Measurements from ENCODE around the gene AADACL3. TPM values are rescaled to one million over a fixed set of nuclear protein-coding genes. Genes with fewer than 3 reads are reported as not detected.
"Not testable (repeated sequence)": the region's sequence is repeated elsewhere in the genome, so short reads cannot be mapped to it uniquely, and the experiment has no call there.

AADACL3 gene
- total and polyA plus RNA-seq, 7 donors: not detected

GRCh38 chr1:12728391-12728790 lies 12.5 kb downstream of the AADACL3 start:
- no peaks in the 10 kb centered on the region for H3K27me3 ChIP-seq
- H3K36me3 ChIP-seq: no peaks in the 10 kb centered on the region
- H3K27ac ChIP-seq: no peak overlapping the region
- 83 to 87% methylated on average over 2 of the region's 2 CpGs for WGBS, 2 donors
- H3K4me1 ChIP-seq: no peaks in the 10 kb centered on the region
- intact Hi-C loops (cut with DNase I): no loop called here
- no peak overlapping the region for H3K4me3 ChIP-seq
- no peak for DNase-seq
- peaks cover 0 to 11% (median 4%) of the 10 kb centered on the region in 4 donors for H3K9me3 ChIP-seq
- TF ChIP-seq POLR2A (IDR thresholded peaks at IDR 0.05) (no peak), CTCF (IDR thresholded peaks at IDR 0.05) (no peak), POLR2AphosphoS5 (IDR thresholded peaks at IDR 0.05) (no peak), EP300 (IDR thresholded peaks at IDR 0.05) (no peak)

- Histone ChIP-seq H3K4me1 (no peaks in the 10 kb centered on the region), H3K27me3 (peaks cover 0 to 4% (median 0%) of the 10 kb centered on the region in 3 donors), H3K4me3 (no peak overlapping the region), H3K27ac (no peak overlapping the region), H3K9me3 (peaks cover 0 to 11% (median 4%) of the 10 kb centered on the region in 4 donors), H3K36me3 (no peaks in the 10 kb centered on the region)
- 68 to 90% methylated on average over 1 of the region's 1 CpG for WGBS, 2 donors
- DNase-seq: no peak
- intact Hi-C loops (cut with DNase I): no loop called here
- TF ChIP-seq EP300 (IDR thresholded peaks at IDR 0.05): no peak
- TF ChIP-seq POLR2A (IDR thresholded peaks at IDR 0.05): no peak
Observed at GRCh38 chr1:12730156-12730555, 14.2 kb downstream of the AADACL3 start.

GRCh38 chr1:12731084-12731483 lies 15.2 kb downstream of the AADACL3 start:
- WGBS, 2 donors: 72 to 76% methylated on average over 2 of the region's 2 CpGs

GRCh38 chr1:12734651-12735050 lies 18.7 kb downstream of the AADACL3 start:
- intact Hi-C loops (cut with DNase I): no loop called here
- peaks cover 0 to 4% (median 0%) of the 10 kb centered on the region in 3 donors for H3K27me3 ChIP-seq
- H3K4me1 ChIP-seq: no peaks in the 10 kb centered on the region
- H3K9me3 ChIP-seq: peaks cover 0 to 11% (median 4%) of the 10 kb centered on the region in 4 donors
- no peak overlapping the region for H3K27ac ChIP-seq
- H3K36me3 ChIP-seq: no peaks in the 10 kb centered on the region
- no peak for DNase-seq
- no peak overlapping the region for H3K4me3 ChIP-seq
- TF ChIP-seq EP300 (IDR thresholded peaks at IDR 0.05): no peak
- no peak for TF ChIP-seq POLR2AphosphoS5 (IDR thresholded peaks at IDR 0.05)
- WGBS, 2 donors: 83 to 85% methylated on average over 3 of the region's 3 CpGs

More at GRCh38 chr1:12731084-12731483, 15.2 kb downstream of the AADACL3 start:
- peaks cover 0 to 11% (median 4%) of the 10 kb centered on the region in 4 donors for H3K9me3 ChIP-seq
- H3K36me3 ChIP-seq; DNase-seq; H3K27ac ChIP-seq; intact Hi-C loops (cut with DNase I); H3K27me3 ChIP-seq; H3K4me1 ChIP-seq; H3K4me3 ChIP-seq: not testable (repeated sequence)

- WGBS, 2 donors: 91 to 94% methylated on average over 1 of the region's 1 CpG
- no peak for DNase-seq
- intact Hi-C loops (cut with DNase I): no loop called here
- H3K27me3 ChIP-seq: peaks cover 0 to 6% (median 0%) of the 10 kb centered on the region in 3 donors
- no peak for TF ChIP-seq POLR2A (IDR thresholded peaks at IDR 0.05)
- no peak for TF ChIP-seq CTCF (IDR thresholded peaks at IDR 0.05)
- TF ChIP-seq EP300 (IDR thresholded peaks at IDR 0.05): no peak
- TF ChIP-seq POLR2AphosphoS5 (IDR thresholded peaks at IDR 0.05): no peak
- no peaks in the 10 kb centered on the region for H3K9me3 ChIP-seq
- H3K4me3 ChIP-seq: no peak overlapping the region
- no peaks in the 10 kb centered on the region for H3K36me3 ChIP-seq
- H3K27ac ChIP-seq: no peak overlapping the region
- H3K4me1 ChIP-seq: no peaks in the 10 kb centered on the region
Observed at GRCh38 chr1:12738934-12739333, 23.0 kb downstream of the AADACL3 start.

GRCh38 chr1:12739613-12740012 lies 23.7 kb downstream of the AADACL3 start:
- peaks cover 0 to 6% (median 0%) of the 10 kb centered on the region in 3 donors for H3K27me3 ChIP-seq
- intact Hi-C loops (cut with DNase I): no loop called here
- 73 to 79% methylated on average over 5 of the region's 5 CpGs for WGBS, 2 donors

More at GRCh38 chr1:12739613-12740012, 23.7 kb downstream of the AADACL3 start:
- no peak for DNase-seq
- no peaks in the 10 kb centered on the region for H3K4me1 ChIP-seq
- H3K36me3 ChIP-seq: no peaks in the 10 kb centered on the region
- no peak for TF ChIP-seq POLR2A (IDR thresholded peaks at IDR 0.05)
- TF ChIP-seq CTCF (IDR thresholded peaks at IDR 0.05): no peak
- TF ChIP-seq POLR2AphosphoS5 (IDR thresholded peaks at IDR 0.05): no peak
- TF ChIP-seq EP300 (IDR thresholded peaks at IDR 0.05): no peak
- no peak overlapping the region for H3K27ac ChIP-seq
- H3K4me3 ChIP-seq: no peak overlapping the region
- no peaks in the 10 kb centered on the region for H3K9me3 ChIP-seq
